ENCODE data around the gene TNRC6B.
A peak's percentile ranks its signal among the peaks of the same experiment; 100 is the strongest.

- TF ChIP-seq CTCF (tag by site-specific recombination; IDR thresholded peaks at IDR 0.05) (no peak), WT1 (tag by site-specific recombination; IDR thresholded peaks at IDR 0.05) (0 out of 2 replicates have a peak, but pooled peaks have one; percentile 40), ZNF48 (tag by site-specific recombination; IDR thresholded peaks at IDR 0.05) (no peak), YY1 (tag by site-specific recombination; IDR thresholded peaks at IDR 0.05) (no peak), ZNF274 (IDR thresholded peaks at IDR 0.05; ENCODE audit: low read length) (no peak), ZNF274 (tag by site-specific recombination; IDR thresholded peaks at IDR 0.05; ENCODE audit: borderline replicate concordance) (no peak), EGR2 (tag by site-specific recombination; IDR thresholded peaks at IDR 0.05; ENCODE audit: low read depth) (no peak), ZNF629 (tag by site-specific recombination; IDR thresholded peaks at IDR 0.05) (peak; percentile 85), ZNF335 (tag by site-specific recombination; conservative IDR thresholded peaks at IDR 0.05) (no peak; the same call in 1 of the 2 replicates)
Measured at GRCh38 chr22:40340044-40340443, 162.3 kb downstream of the TNRC6B start.
